Astrocyte of the spinal cord (primary cell): ENCODE results near the gene SEC14L5.

Experiments used
- DNase-seq: peaks from one replicate; pipeline ENCODE4 v3.0.0; 2011; ENCODE audit warnings: low read depth, low spot score
- H3K4me3 ChIP-seq: 2 replicates; pipeline ENCODE4 v1.5.1; 2011; ENCODE audit warnings: low read depth, mild to moderate bottlenecking, low read length, moderate library complexity
- CTCF ChIP-seq: IDR thresholded peaks from 2 replicates; pipeline ENCODE4 v1.5.1; 2012; ENCODE audit warnings: low read depth, mild to moderate bottlenecking, low read length, inconsistent platforms
- in situ Hi-C: cut with HindIII; loops from 2 replicates; pipeline ENCODE4 v1.10.0; 2017; ENCODE audit warnings: low sequenced_read_pairs

SEC14L5 gene

GRCh38 chr16:5066511-5066910 is 108.4 kb downstream of the SEC14L5 start:
- DNase-seq: no peak
- in situ Hi-C loops: no loop called here
- no peak overlapping the region for H3K4me3 ChIP-seq
- TF ChIP-seq CTCF: no peak
